Activated CD8-positive, alpha-beta T cell treated with anti-CD3 and anti-CD28 coated beads for 36 hours (primary cell): ENCODE measurements around the gene IL32. TPM values are rescaled to one million over a fixed set of nuclear protein-coding genes. Genes with fewer than 3 reads are reported as not detected.

Experiments
- ATAC-seq: fragments of 200-7000 bp; cut with Tn5 transposase; one replicate; pipeline ENCODE4 v1.10.0; 2021; ENCODE audit warnings: mild to moderate bottlenecking, moderate library complexity
- CTCF ChIA-PET: fragments of 350-600 bp; sonication (Branson Sonifier 250); formaldehyde crosslinking; loops from one replicate; lab custom pipeline; 2021; ENCODE audit warnings: antibody characterized with exemption; lab: Charles Lee
- POLR2A ChIA-PET: fragments of 350-600 bp; sonication (Branson Sonifier 250); formaldehyde crosslinking; loops from one replicate; lab custom pipeline; 2021; ENCODE audit warnings: antibody characterized with exemption; lab: Charles Lee
- DNase-seq: peaks from one replicate; pipeline ENCODE4 v3.0.0-alpha.2; 2020
- H3K27ac Mint-ChIP-seq: one replicate; pipeline ENCODE4 v1.8.0; 2021; ENCODE audit warnings: mild to moderate bottlenecking, mixed read lengths
- H3K27me3 Mint-ChIP-seq: one replicate; pipeline ENCODE4 v1.8.0; 2021; ENCODE audit warnings: mixed read lengths
- H3K36me3 Mint-ChIP-seq: one replicate; pipeline ENCODE4 v1.8.0; 2021; ENCODE audit warnings: low read depth, mixed read lengths
- H3K4me1 Mint-ChIP-seq: one replicate; pipeline ENCODE4 v1.8.0; 2021; ENCODE audit warnings: low read depth, mixed read lengths
- H3K4me3 Mint-ChIP-seq: one replicate; pipeline ENCODE4 v1.8.0; 2021; ENCODE audit warnings: mild to moderate bottlenecking, moderate library complexity, mixed read lengths
- H3K9me3 Mint-ChIP-seq: one replicate; pipeline ENCODE4 v1.8.0; 2021; ENCODE audit warnings: mixed read lengths
- intact Hi-C: fragments of 100-400 bp; cut with micrococcal nuclease; formaldehyde crosslinking; loops from one replicate; pipeline ENCODE4 v1.10.0; 2022
- total RNA-seq, 2 experiments: library from RNA; stranded (reverse); gene quantifications; one replicate each; pipeline ENCODE4 v1.2.3, GENCODE V29; 2021
- TF ChIP-seq, protein P1 (sequence below): fragments of 200-600 bp; IDR thresholded peaks from one replicate; pipeline ENCODE4 v1.8.0; 2022; ENCODE audit warnings: antibody characterized with exemption, mild to moderate bottlenecking

Gene IL32
- total RNA-seq, 2 experiments from 2014 or later: 971 to 974 TPM

DNA sequence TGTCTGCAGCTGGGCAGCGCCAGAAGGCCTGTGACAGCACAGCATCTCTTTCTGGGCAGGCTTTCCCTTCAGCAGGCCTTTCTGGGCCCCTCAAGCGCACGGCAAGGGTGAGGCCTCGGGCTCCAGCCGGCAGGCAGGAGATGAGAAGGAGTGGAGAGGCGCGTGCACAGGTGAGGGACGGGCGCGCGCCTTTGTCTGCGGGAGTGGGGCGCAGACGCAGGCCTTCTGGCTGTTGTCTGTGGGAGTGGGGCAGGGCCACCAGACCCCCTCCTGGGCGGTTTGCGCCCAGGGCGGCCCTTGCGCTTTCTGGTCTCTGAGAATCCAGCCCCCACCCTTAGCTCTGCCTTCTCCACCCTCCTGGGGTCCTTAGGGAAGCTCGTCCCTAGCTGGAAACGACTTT lies 53.4 kb downstream of the IL32 start:
- ChIA-PET POLR2A (no interaction called here), CTCF (interaction anchor here (0.8 to 1.3 kb wide), 3 partner anchors 9 to 49 kb away, joined by 3 to 4 read pairs (median 4); no protein-coding TSS in a partner anchor)
- no peak overlapping the region for H3K4me3 Mint-ChIP-seq
- DNase-seq (no peak), ATAC-seq (no peak)
- H3K4me1 Mint-ChIP-seq: peaks cover 5% of the 10 kb centered on the region
- no peaks in the 10 kb centered on the region for H3K9me3 Mint-ChIP-seq
- intact Hi-C loops: no loop called here
- no peaks in the 10 kb centered on the region for H3K27me3 Mint-ChIP-seq
- TF ChIP-seq, protein P1, sequence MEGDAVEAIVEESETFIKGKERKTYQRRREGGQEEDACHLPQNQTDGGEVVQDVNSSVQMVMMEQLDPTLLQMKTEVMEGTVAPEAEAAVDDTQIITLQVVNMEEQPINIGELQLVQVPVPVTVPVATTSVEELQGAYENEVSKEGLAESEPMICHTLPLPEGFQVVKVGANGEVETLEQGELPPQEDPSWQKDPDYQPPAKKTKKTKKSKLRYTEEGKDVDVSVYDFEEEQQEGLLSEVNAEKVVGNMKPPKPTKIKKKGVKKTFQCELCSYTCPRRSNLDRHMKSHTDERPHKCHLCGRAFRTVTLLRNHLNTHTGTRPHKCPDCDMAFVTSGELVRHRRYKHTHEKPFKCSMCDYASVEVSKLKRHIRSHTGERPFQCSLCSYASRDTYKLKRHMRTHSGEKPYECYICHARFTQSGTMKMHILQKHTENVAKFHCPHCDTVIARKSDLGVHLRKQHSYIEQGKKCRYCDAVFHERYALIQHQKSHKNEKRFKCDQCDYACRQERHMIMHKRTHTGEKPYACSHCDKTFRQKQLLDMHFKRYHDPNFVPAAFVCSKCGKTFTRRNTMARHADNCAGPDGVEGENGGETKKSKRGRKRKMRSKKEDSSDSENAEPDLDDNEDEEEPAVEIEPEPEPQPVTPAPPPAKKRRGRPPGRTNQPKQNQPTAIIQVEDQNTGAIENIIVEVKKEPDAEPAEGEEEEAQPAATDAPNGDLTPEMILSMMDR: no peak
- H3K27ac Mint-ChIP-seq: no peak overlapping the region
- H3K36me3 Mint-ChIP-seq: no peaks in the 10 kb centered on the region

Other genes starting within 250 kb of the IL32 start
- gene PRSS21, start 248.4 kb upstream of the IL32 start, total RNA-seq: 10 to 100 TPM; 11.3 to 12.5 TPM
- 1 to 10 TPM in 1 of 2 experiments, under 1 TPM in 1; 0.97 to 2.1 TPM for gene ZG16B, start 235.3 kb upstream of the IL32 start, total RNA-seq
- gene PRSS22, start 207.5 kb upstream of the IL32 start, total RNA-seq: not detected
- gene FLYWCH2, start 182.4 kb upstream of the IL32 start, total RNA-seq: 10 to 100 TPM; 18.9 to 19.3 TPM
- gene FLYWCH1, start 153.7 kb upstream of the IL32 start, total RNA-seq: 10 to 100 TPM; 33.4 to 34.9 TPM
- under 1 TPM in 1 of 2 experiments, not detected in 1; 0.22 TPM for gene KREMEN2, start 101.4 kb upstream of the IL32 start, total RNA-seq
- 10 to 100 TPM; 29.4 to 30.4 TPM for gene PAQR4, start 96.3 kb upstream of the IL32 start, total RNA-seq
- 100 to 1,000 TPM; 121 to 123 TPM for gene PKMYT1, start 85.2 kb upstream of the IL32 start, total RNA-seq
- gene CLDN9, start 52.7 kb upstream of the IL32 start, total RNA-seq: not detected
- gene CLDN6, start 47.5 kb upstream of the IL32 start, total RNA-seq: not detected
- gene TNFRSF12A, start 45.3 kb upstream of the IL32 start, total RNA-seq: 10 to 100 TPM; 11.8 to 13.5 TPM
- gene HCFC1R1, start 41.7 kb upstream of the IL32 start, total RNA-seq: 10 to 100 TPM; 24.2 to 24.8 TPM
- 10 to 100 TPM; 55.4 to 56.6 TPM for gene THOC6, start 41.6 kb upstream of the IL32 start, total RNA-seq
- gene BICDL2, start 28.7 kb upstream of the IL32 start, total RNA-seq: under 1 TPM; 0.77 to 0.92 TPM
- gene MMP25, start 19.1 kb upstream of the IL32 start, total RNA-seq: 1 to 10 TPM; 1.1 to 1.5 TPM
- gene ZSCAN10, start 33.7 kb downstream of the IL32 start, total RNA-seq: under 1 TPM; 0.09 to 0.25 TPM
- not detected for gene ZNF205, start 46.9 kb downstream of the IL32 start, total RNA-seq
- 1 to 10 TPM; 6.1 to 7.5 TPM for gene ZNF213, start 69.4 kb downstream of the IL32 start, total RNA-seq
- gene OR1F1, start 122.6 kb downstream of the IL32 start, total RNA-seq: not detected
- 1 to 10 TPM; 8.7 to 9.6 TPM for gene ZNF200, start 169.5 kb downstream of the IL32 start, total RNA-seq
- not detected for gene MEFV, start 191.0 kb downstream of the IL32 start, total RNA-seq
- 10 to 100 TPM; 19.5 to 22.0 TPM for gene ZNF263, start 217.9 kb downstream of the IL32 start, total RNA-seq
- gene TIGD7, start 239.8 kb downstream of the IL32 start, total RNA-seq: 1 to 10 TPM; 4.0 to 4.7 TPM
- gene ZNF75A, start 239.9 kb downstream of the IL32 start, total RNA-seq: 10 to 100 TPM; 21.2 to 21.7 TPM